HepG2 (cell line): Measurements from ENCODE around the gene ACP2. TPM values are rescaled to one million over a fixed set of nuclear protein-coding genes. Genes with fewer than 3 reads are reported as not detected.

ENCODE experiments used
- ATAC-seq: fragments of 200-7000 bp; cut with Tn5 transposase; 3 replicates; pipeline ENCODE4 v1.9.1; 2020; ENCODE audit warnings: mild to moderate bottlenecking, moderate library complexity
- BruUV-seq: library from RNA; stranded (reverse); fragments of 400-500 nt; replicated peaks from 2 replicates; lab custom pipeline; 2021; lab: Mats Ljungman, UMichigan
- CTCF ChIA-PET: fragments of 300-600 bp; formaldehyde crosslinking; extraction: SDS; loops from one replicate; lab custom pipeline; 2021; ENCODE audit warnings: low total read pairs, inconsistent platforms, low intra/inter-chr PET ratio; lab: Yijun Ruan, JAX
- POLR2A ChIA-PET: fragments of 350-600 bp; sonication (Branson Sonifier 250); formaldehyde crosslinking; loops from one replicate; lab custom pipeline; 2020; ENCODE audit warnings: antibody characterized with exemption, inconsistent platforms; lab: Yijun Ruan, JAX
- DNase-seq: peaks from one replicate; pipeline ENCODE4 v3.0.0-alpha.2; 2015; ENCODE audit warnings: low spot score
- FAIRE-seq: peaks from 3 replicates; lab custom pipeline; 2011; peaks lifted over from hg19 to GRCh38; lab: Jason Lieb, UNC
- H2AFZ ChIP-seq: one replicate; pipeline ENCODE4 v1.6.1; 2011; ENCODE audit warnings: low read length, inconsistent platforms
- H3K27ac ChIP-seq: fragments of 300-600 bp; 3 replicates; pipeline ENCODE4 v1.8.0; 2011; ENCODE audit warnings: mixed run types, mild to moderate bottlenecking, mixed read lengths, low read length, inconsistent platforms; ENCODE audit not compliant: insufficient read depth; ENCODE audit errors: extremely low read length
- H3K27me3 ChIP-seq, 2 experiments: fragments of 200-600 bp in 1 of 2; 2 replicates in 1 of 2; 3 replicates in 1 of 2; pipeline versions ENCODE4 v1.6.0 to v1.8.0; 2011; ENCODE audit warnings: low read length in 2 of 2, mild to moderate bottlenecking in 2 of 2, moderate library complexity in 2 of 2, inconsistent platforms in 1 of 2; ENCODE audit not compliant: insufficient read depth in 2 of 2, control insufficient read depth in 1 of 2
- H3K36me3 ChIP-seq, 2 experiments: fragments of 200-600 bp in 1 of 2; replicated peaks in 1 of 2; 2 replicates in 1 of 2; 3 replicates in 1 of 2; pipeline versions ENCODE4 v1.5.1 to v1.8.0; 2011; ENCODE audit warnings: low read length in 2 of 2, inconsistent platforms in 1 of 2; ENCODE audit not compliant: insufficient read depth in 2 of 2, control insufficient read depth in 1 of 2
- H3K4me1 ChIP-seq: 2 replicates; pipeline ENCODE4 v1.5.1; 2012; ENCODE audit warnings: low read length, inconsistent platforms; ENCODE audit not compliant: insufficient read depth
- H3K4me2 ChIP-seq: 2 replicates; pipeline ENCODE4 v1.6.0; 2011; ENCODE audit warnings: low read depth, low read length, inconsistent platforms
- H3K4me3 ChIP-seq, 3 experiments: fragments of 200-600 bp in 1 of 3; sonication (generic), shearing (Covaris generic) in 1 of 3; replicated peaks in 1 of 3; 2 replicates each; pipeline ENCODE4 v1.5.1; 2011 to 2016; ENCODE audit warnings: low read length in 3 of 3, inconsistent platforms in 2 of 3, low read depth in 2 of 3, mild to moderate bottlenecking in 2 of 3, control low read depth in 1 of 3, mixed read lengths in 1 of 3; ENCODE audit not compliant: insufficient read depth in 1 of 3
- H3K79me2 ChIP-seq: one replicate; pipeline ENCODE4 v1.6.1; 2011; ENCODE audit warnings: low read length, inconsistent platforms; ENCODE audit not compliant: insufficient read depth
- H3K9ac ChIP-seq: 2 replicates; pipeline ENCODE4 v1.6.0; 2011; ENCODE audit warnings: mild to moderate bottlenecking, low read depth, low read length, inconsistent platforms; ENCODE audit not compliant: insufficient read depth
- H3K9me3 ChIP-seq: 2 replicates; pipeline ENCODE4 v1.5.1; 2012; ENCODE audit warnings: mild to moderate bottlenecking, low read length
- H4K20me1 ChIP-seq: 2 replicates; pipeline ENCODE4 v1.6.0; 2011; ENCODE audit warnings: inconsistent platforms, mild to moderate bottlenecking, low read length, moderate library complexity; ENCODE audit not compliant: insufficient read depth
- FLYWCH1 ChIP-seq: sonication (generic); formaldehyde crosslinking; IDR thresholded peaks from 2 replicates; pipeline ENCODE4 v1.8.1; 2023; ENCODE audit warnings: mild to moderate bottlenecking, missing genetic modification reagents
- TEAD3 ChIP-seq: optimal IDR thresholded peaks from 2 replicates; pipeline ENCODE3; 2016; ENCODE audit warnings: borderline replicate concordance
- TOPORS ChIP-seq: sonication (generic); formaldehyde crosslinking; IDR thresholded peaks from 2 replicates; pipeline ENCODE4 v1.8.0; 2023; ENCODE audit warnings: mild to moderate bottlenecking, missing genetic modification reagents
- ZBTB1 ChIP-seq: sonication (generic); formaldehyde crosslinking; IDR thresholded peaks from 2 replicates; pipeline ENCODE4 v1.4.0; 2020; ENCODE audit warnings: missing genetic modification reagents, borderline replicate concordance
- ZFP36 ChIP-seq: fragments of 150-350 bp; IDR thresholded peaks from 2 replicates; pipeline ENCODE4 v1.6.1; 2018; ENCODE audit warnings: borderline replicate concordance, low read length, low read depth; ENCODE audit not compliant: partially characterized antibody
- ZNF546 ChIP-seq: sonication (generic); formaldehyde crosslinking; conservative IDR thresholded peaks from 2 replicates; pipeline ENCODE4 v1.8.1; 2023; ENCODE audit warnings: mild to moderate bottlenecking, missing genetic modification reagents
- ZNF878 ChIP-seq: sonication (generic); formaldehyde crosslinking; IDR thresholded peaks from 2 replicates; pipeline ENCODE4 v1.8.1; 2023; ENCODE audit warnings: mild to moderate bottlenecking, missing genetic modification reagents, moderate library complexity
- WGBS: methylation state at CpG from one replicate; pipeline ENCODE4 v1.1.6; 2017; ENCODE audit warnings: low lambda C conversion rate; 5-methylcytosine and 5-hydroxymethylcytosine counted together
- in situ Hi-C: cut with HindIII; loops from 2 replicates; pipeline ENCODE4 v1.10.0; 2017; ENCODE audit warnings: low pct_unique_long_range_greater_than_20kb; ENCODE audit not compliant: extremely low pct_ligation_motif_present
- intact Hi-C: fragments of 100-400 bp; cut with micrococcal nuclease; formaldehyde crosslinking; loops from one replicate; pipeline ENCODE4 v1.10.0; 2022; ENCODE audit not compliant: unreplicated experiment
- polyA plus RNA-seq, 8 experiments: library from polyadenylated mRNA; depleted of rRNA in 3 of 8; stranded (reverse) in 7 of 8; unstranded in 1 of 8; fragments of >200 nt; fragmentation: Illumina TruSeq in 4 of 8; extraction: Trizol in 4 of 8; gene quantifications; 2 replicates each; pipeline versions ENCODE4 v1.2.1 to v1.2.3, GENCODE V29; 2011 to 2016; ENCODE audit warnings: low read depth in 4 of 8, missing spikeins in 1 of 8, mixed read lengths in 1 of 8; ENCODE audit not compliant: insufficient read depth in 1 of 8
- total RNA-seq, 5 experiments: library from RNA; depleted of rRNA; stranded (reverse); fragments of >200 nt; fragmentation: Illumina TruSeq; extraction: Trizol; gene quantifications; 2 replicates each; pipeline ENCODE4 v1.2.3, GENCODE V29; 2016; ENCODE audit warnings: low read depth in 1 of 5
- TF ChIP-seq, protein P1 (sequence below): sonication (generic); formaldehyde crosslinking; IDR thresholded peaks from 2 replicates; pipeline ENCODE4 v1.8.0; 2023; ENCODE audit warnings: mild to moderate bottlenecking, missing genetic modification reagents
- TF ChIP-seq, protein P2 (sequence below): fragments of 450-650 bp; IDR thresholded peaks from 2 replicates; pipeline ENCODE4 v1.6.1; 2017; ENCODE audit warnings: mild to moderate bottlenecking
- TF ChIP-seq, protein P3 (sequence below): sonication (generic); formaldehyde crosslinking; IDR thresholded peaks from 2 replicates; pipeline ENCODE4 v1.5.1; 2020; ENCODE audit warnings: missing genetic modification reagents, mild to moderate bottlenecking, borderline replicate concordance
- TF ChIP-seq, protein P4 (sequence below): sonication (generic); formaldehyde crosslinking; IDR thresholded peaks from 2 replicates; pipeline ENCODE4 v1.4.0; 2020; ENCODE audit warnings: missing genetic modification reagents
- TF ChIP-seq, protein P5 (sequence below): sonication (generic); formaldehyde crosslinking; IDR thresholded peaks from 2 replicates; pipeline ENCODE4 v1.5.0; 2020; ENCODE audit warnings: missing genetic modification reagents, mild to moderate bottlenecking, borderline replicate concordance

Gene ACP2
- total and polyA plus RNA-seq, 2 of the 13 experiments (the other 11 are each of a cell fraction or from before 2014, with no cell fraction given), result 17.7 to 20.2 TPM

DNA sequence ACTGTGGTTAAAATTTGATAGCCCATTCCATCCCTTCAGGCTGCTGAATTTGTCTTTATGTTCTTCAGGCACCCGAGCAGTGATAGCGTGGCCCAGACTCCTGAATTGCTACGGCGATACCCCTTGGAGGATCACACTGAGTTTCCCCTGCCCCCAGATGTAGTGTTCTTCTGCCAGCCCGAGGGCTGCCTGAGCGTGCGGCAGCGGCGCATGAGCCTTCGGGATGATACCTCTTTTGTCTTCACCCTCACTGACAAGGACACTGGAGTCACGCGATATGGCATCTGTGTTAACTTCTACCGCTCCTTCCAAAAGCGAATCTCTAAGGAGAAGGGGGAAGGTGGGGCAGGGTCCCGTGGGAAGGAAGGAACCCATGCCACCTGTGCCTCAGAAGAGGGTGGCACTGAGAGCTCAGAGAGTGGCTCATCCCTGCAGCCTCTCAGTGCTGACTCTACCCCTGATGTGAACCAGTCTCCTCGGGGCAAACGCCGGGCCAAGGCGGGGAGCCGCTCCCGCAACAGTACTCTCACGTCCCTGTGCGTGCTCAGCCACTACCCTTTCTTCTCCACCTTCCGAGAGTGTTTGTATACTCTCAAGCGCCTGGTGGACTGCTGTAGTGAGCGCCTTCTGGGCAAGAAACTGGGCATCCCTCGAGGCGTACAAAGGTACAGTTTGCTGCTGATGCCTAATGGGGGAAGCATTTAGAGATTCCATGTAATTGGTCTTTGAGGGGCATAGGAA lies 26.1 kb upstream of the ACP2 start:
- Histone ChIP-seq H3K4me1 (peaks cover 24% of the 10 kb centered on the region), H3K9me3 (no peaks in the 10 kb centered on the region), H3K4me2 (no peak overlapping the region), H3K79me2 (peaks cover 44% of the 10 kb centered on the region), H3K27ac (no peak overlapping the region), H4K20me1 (peaks cover 23% of the 10 kb centered on the region; the same call in 1 of the 2 replicates), H3K9ac (no peak overlapping the region), H3K27me3 (no peaks in the 10 kb centered on the region), H3K36me3 (peaks cover 25 to 57% of the 10 kb centered on the region in 2 experiments), H2AFZ (no peak overlapping the region), H3K4me3 (no peak overlapping the region)
- no peak for ATAC-seq
- WGBS, result 96% methylated on average over 24 of the region's 28 CpGs
- DNase-seq, result no peak
- intact Hi-C loops (no loop called here), in situ Hi-C loops (no loop called here)
- BruUV-seq, result no TSS peak
- POLR2A ChIA-PET, result no interaction called here
- CTCF ChIA-PET, result no interaction called here
- FAIRE-seq, result no peak
- TF ChIP-seq, protein P1, sequence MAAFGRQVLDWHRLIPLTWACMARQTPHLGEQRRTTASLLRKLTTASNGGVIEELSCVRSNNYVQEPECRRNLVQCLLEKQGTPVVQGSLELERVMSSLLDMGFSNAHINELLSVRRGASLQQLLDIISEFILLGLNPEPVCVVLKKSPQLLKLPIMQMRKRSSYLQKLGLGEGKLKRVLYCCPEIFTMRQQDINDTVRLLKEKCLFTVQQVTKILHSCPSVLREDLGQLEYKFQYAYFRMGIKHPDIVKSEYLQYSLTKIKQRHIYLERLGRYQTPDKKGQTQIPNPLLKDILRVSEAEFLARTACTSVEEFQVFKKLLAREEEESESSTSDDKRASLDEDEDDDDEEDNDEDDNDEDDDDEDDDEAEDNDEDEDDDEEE, result no peak
- TF ChIP-seq, protein P2, sequence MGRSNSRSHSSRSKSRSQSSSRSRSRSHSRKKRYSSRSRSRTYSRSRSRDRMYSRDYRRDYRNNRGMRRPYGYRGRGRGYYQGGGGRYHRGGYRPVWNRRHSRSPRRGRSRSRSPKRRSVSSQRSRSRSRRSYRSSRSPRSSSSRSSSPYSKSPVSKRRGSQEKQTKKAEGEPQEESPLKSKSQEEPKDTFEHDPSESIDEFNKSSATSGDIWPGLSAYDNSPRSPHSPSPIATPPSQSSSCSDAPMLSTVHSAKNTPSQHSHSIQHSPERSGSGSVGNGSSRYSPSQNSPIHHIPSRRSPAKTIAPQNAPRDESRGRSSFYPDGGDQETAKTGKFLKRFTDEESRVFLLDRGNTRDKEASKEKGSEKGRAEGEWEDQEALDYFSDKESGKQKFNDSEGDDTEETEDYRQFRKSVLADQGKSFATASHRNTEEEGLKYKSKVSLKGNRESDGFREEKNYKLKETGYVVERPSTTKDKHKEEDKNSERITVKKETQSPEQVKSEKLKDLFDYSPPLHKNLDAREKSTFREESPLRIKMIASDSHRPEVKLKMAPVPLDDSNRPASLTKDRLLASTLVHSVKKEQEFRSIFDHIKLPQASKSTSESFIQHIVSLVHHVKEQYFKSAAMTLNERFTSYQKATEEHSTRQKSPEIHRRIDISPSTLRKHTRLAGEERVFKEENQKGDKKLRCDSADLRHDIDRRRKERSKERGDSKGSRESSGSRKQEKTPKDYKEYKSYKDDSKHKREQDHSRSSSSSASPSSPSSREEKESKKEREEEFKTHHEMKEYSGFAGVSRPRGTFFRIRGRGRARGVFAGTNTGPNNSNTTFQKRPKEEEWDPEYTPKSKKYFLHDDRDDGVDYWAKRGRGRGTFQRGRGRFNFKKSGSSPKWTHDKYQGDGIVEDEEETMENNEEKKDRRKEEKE, result no peak
- TF ChIP-seq, protein P3, sequence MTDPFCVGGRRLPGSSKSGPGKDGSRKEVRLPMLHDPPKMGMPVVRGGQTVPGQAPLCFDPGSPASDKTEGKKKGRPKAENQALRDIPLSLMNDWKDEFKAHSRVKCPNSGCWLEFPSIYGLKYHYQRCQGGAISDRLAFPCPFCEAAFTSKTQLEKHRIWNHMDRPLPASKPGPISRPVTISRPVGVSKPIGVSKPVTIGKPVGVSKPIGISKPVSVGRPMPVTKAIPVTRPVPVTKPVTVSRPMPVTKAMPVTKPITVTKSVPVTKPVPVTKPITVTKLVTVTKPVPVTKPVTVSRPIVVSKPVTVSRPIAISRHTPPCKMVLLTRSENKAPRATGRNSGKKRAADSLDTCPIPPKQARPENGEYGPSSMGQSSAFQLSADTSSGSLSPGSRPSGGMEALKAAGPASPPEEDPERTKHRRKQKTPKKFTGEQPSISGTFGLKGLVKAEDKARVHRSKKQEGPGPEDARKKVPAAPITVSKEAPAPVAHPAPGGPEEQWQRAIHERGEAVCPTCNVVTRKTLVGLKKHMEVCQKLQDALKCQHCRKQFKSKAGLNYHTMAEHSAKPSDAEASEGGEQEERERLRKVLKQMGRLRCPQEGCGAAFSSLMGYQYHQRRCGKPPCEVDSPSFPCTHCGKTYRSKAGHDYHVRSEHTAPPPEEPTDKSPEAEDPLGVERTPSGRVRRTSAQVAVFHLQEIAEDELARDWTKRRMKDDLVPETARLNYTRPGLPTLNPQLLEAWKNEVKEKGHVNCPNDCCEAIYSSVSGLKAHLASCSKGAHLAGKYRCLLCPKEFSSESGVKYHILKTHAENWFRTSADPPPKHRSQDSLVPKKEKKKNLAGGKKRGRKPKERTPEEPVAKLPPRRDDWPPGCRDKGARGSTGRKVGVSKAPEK (CRISPR knock-in tag), result no peak
- TF ChIP-seq TEAD3 (no peak), ZNF878 (CRISPR knock-in tag) (no peak), ZFP36 (no peak), TOPORS (CRISPR knock-in tag) (no peak), ZNF546 (CRISPR knock-in tag) (no peak), ZBTB1 (CRISPR knock-in tag) (no peak), FLYWCH1 (CRISPR knock-in tag) (no peak)
- TF ChIP-seq, protein P4, sequence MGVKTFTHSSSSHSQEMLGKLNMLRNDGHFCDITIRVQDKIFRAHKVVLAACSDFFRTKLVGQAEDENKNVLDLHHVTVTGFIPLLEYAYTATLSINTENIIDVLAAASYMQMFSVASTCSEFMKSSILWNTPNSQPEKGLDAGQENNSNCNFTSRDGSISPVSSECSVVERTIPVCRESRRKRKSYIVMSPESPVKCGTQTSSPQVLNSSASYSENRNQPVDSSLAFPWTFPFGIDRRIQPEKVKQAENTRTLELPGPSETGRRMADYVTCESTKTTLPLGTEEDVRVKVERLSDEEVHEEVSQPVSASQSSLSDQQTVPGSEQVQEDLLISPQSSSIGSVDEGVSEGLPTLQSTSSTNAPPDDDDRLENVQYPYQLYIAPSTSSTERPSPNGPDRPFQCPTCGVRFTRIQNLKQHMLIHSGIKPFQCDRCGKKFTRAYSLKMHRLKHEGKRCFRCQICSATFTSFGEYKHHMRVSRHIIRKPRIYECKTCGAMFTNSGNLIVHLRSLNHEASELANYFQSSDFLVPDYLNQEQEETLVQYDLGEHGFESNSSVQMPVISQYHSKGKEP (CRISPR knock-in tag), result no peak
- TF ChIP-seq, protein P5, sequence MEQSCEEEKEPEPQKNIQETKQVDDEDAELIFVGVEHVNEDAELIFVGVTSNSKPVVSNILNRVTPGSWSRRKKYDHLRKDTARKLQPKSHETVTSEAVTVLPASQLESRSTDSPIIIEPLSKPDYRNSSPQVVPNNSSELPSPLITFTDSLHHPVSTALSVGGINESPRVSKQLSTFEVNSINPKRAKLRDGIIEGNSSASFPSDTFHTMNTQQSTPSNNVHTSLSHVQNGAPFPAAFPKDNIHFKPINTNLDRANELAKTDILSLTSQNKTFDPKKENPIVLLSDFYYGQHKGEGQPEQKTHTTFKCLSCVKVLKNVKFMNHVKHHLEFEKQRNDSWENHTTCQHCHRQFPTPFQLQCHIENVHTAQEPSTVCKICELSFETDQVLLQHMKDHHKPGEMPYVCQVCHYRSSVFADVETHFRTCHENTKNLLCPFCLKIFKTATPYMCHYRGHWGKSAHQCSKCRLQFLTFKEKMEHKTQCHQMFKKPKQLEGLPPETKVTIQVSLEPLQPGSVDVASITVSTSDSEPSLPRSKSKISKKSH (CRISPR knock-in tag), result no peak
